NAMALWA (cell line): ENCODE data around the gene TPPP2.

ENCODE experiments used
- DNase-seq: peaks from one replicate; pipeline ENCODE4 v3.0.0-alpha.2; 2015; ENCODE audit warnings: low spot score

Gene TPPP2

DNA sequence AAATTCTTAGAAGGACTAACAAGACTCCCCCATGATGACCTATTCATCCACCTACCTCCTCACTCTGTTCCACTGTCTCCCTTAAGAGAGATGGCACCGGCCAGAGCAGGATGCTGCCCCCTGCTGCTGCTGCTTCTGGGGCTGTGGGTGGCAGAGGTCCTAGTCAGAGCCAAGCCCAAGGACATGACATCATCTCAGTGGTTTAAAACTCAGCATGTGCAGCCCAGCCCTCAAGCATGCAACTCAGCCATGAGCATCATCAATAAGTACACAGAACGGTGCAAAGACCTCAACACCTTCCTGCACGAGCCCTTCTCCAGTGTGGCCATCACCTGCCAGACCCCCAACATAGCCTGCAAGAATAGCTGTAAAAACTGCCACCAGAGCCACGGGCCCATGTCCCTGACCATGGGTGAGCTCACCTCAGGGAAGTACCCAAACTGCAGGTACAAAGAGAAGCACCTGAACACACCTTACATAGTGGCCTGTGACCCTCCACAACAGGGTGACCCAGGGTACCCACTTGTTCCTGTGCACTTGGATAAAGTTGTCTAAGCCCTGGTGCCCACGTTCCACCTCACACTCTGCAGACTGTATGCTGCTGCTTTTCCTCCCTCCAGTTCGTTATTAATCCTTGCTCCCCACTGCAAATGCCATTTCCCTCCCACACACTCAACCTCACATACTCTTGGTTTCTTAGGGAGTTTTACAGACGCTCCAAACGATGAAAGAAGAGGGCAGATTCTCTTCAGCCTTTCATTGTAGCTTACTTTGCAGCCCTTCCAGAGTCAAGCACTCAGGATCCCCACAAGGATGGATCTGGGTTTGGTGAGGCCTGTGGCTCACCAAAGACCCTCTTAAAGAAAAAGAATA is 28.0 kb downstream of the TPPP2 start, which contains the start of gene RNASE8:
Gene RNASE8 (plus strand): TSS at position 20 of the 873 bp plus-strand sequence. CDS start 71 bp downstream, at position 91.
- DNase-seq: peak; percentile 16

GRCh38 chr14:21058903-21059302 is 28.9 kb downstream of the TPPP2 start:
- no peak for DNase-seq

DNA sequence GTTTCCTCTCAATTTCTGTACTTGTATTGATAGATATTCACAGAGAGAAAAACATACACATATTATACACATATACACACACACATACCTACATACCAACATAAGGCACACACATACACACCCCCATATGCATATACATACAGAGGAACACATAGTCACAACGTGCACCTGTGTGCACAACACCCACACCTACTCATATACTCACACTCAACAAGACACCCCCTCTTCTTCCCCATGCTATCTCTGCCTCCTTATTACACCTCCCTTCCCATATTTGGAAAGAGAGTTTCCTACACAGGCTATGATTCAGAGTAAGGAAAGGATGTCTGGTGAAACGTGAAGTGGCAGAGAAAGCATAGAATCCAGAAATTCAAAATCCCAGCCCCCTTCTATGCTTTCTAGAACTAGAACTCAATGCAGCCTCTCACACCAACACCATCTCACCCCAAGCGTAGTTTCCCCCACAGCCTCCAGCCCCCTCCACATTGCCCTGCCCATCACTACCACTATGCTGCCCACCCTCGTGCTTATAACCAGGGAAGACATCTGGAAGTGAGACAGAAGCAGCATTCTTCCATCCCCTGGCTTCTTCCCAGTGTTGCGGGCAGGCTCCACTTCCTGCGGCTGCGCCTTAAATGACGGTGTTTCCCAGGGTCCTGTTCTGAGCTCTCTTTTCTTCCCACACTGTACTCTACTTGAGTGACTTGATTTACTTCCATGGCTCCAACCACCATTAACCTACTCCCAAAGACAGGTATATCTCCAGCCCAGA is 30.0 kb downstream of the TPPP2 start:
- no peak for DNase-seq

DNA sequence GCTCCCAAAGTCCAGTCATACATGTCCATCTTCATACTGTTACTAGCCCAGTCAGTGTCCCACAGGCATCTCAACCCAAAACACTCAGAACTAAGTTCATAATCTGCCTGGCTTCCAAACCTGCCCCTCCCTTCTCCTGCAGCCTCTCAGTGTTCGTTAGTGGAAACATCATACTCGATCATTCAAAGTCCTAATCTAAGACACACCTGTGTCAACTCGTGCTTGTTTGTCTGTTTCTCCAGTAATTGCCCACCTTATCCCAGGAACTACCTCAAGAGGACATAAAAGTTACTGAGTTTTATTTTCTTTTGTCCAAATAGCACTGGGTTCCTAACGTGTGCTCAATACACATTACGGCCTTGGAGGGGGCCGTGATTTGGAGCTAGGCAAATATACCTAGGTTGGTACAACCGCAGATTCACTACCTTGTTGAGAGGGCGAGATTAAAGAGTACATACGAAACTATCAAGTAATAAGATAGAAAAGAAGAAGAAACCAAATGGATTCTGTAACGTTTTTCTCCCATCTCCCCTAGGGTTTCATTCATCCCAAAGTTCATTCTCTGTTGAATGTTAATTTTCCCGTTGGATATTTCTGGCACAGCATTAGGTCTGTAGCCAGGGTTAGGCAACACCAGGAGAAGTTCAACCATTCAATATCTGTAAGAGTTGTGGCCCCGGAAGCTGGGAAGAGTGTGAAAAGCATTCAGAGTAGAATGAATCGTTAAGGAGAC is 30.8 kb downstream of the TPPP2 start:
- no peak for DNase-seq

GRCh38 chr14:21061347-21061668 is 31.3 kb downstream of the TPPP2 start:
- DNase-seq: no peak

DNA sequence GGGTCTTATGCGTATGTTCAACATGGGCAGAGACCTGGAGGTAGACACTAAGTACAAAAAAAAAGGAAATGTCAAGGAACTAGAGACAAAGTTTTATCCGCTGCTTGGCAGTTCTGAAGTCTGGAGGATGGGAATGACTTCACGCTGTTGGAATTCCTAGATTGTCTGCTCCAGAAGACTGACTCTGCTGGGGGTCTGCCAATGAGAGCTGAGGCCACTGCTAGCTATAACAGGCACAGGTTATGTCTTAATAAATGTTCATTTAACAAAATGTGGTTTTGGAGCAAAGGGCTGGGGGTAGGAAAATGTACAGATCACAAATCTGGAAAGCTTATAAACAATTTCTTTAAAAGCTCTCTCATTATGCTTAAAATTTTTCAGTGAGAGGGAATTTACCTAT is 33.5 kb downstream of the TPPP2 start:
- DNase-seq: no peak

GRCh38 chr14:21066882-21067502 is 37.0 kb downstream of the TPPP2 start:
- DNase-seq: peak; percentile 58

DNA sequence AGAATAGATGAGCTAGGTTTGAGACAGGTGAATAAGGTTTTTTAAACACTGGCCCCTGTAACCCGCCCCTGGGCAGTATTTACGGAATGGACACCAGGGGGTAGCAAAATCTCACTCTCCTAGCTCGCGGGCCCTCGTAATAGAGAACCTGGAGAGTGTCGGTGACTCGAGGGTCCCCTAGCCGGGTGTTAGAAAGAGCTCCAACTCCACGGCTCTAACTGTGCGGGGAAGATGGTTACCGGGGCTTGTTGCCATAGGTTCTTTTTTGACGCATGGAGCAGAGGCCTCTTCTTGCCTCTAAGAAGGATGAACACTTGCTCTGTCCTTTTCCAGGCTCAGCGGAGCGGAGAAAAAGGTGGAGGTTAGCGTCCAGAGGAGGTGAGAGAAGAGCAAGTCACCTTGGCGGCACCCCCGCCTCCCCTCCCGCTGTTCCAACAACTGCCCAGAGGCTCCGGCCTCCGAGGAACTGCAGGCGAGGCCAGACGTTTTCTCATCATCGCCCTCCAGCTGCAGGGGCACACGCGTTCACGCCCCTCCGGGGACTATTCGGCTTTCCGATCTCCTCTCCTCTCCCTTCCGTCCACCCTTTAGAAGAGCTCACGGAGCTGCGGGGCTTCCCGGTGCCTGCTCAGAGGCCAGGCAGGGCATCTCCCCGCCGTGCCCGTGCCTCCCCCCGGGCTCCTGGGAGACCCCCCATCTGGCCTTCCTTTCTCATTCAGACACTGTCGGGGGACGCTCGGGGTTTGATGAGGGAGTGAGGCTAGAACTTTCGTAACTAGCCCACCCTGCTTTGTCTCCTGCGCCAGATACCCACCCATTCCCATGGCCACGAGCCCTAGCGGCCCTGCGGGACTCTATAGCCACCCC is 38.7 kb downstream of the TPPP2 start:
- peak; percentile 74 for DNase-seq

DNA sequence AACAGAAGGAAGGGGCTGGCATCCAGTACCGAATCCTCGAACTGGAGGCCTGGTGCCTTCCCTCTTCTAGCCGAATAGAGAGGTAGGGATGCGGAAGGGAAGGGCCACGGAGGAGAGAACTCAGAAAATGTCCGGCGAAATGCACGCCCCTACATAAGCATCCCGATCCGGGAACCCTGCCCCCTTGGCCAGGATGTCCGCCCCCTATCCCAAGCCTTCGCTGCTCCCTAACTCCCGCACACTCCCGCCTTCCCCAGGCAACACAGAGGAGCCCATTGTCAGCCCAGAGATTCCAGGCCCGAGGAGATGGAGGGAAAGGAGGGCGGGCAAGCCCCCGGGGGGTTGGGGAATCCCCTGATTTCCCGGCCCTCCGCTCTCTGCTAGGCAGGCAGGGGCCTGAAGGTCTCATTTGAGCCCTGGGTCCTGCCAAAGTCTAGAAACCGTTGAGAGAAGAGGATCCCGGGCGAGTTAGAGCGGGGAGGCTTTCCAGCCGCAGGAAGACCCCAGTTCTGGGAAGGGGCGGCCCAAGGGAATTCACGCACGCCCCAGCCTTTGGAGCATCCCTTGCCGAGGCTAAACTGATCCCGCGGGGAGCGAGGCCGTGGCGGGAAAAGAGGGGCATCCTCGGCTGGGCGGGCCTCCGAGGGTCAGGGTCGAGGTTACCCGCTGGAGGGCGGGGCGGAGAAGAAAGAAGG is 39.5 kb downstream of the TPPP2 start:
- peak; percentile 23 for DNase-seq

DNA sequence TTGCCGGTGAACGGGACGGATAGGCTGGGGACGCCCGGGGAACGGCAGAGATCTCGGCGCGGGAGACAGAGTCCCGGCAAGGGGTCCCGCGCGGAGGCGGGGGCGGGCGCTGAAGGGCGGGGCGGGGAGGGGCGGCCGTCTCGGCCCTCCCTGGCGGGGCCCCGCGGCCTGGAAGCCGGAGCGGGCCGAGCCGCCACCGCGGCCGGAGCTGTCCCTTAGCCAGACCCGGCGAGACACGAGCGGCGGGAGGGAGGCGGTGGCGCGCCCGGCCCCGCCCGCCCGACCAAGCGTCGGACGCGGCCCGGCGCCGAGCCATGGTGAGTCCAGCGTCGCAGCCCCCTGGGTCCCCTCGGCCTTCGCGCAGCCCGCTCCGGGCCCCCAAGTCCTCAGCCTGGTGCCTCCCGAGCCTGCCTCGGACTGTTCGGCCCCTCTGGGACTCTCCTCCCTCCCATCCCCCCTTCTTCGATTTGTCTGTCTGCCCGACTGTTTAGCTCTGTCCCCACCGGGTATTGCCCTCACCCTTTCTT is 40.1 kb downstream of the TPPP2 start, which contains the start of gene ARHGEF40:
Gene ARHGEF40 (plus strand): TSS at position 222 of the 527 bp plus-strand sequence. CDS start 93 bp downstream, at position 315.
- peak; percentile 17 for DNase-seq

DNA sequence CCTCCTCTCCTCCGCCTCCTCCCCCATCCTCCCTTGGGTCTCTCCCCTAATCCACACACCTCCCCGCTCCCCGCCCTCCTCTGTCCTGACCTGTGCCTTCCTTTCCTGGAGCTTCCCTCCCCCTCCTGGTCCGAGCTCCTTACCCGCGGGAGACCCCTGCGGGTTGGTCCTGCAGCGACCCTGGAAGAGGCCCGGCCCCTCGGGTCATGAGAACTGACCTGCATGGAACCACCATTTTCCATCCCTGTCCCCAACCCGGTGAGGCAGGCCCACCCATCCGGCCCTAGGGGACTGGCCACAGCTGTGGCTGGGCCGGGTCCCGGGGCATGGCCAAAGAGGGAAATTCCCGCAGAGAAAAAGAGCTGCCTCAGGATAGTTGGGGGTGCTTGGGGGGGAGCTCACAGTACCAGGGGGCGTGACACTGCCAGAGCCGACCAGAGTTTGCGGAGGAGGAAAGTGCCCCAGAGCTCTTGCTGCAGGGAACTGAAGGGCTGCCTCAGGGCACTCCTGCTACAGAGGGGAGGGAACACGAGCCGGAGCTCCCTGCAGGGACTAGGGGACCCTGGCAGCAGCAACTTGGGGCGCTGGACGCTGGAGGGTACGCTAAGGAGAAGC is 40.7 kb downstream of the TPPP2 start:
- DNase-seq: no peak

DNA sequence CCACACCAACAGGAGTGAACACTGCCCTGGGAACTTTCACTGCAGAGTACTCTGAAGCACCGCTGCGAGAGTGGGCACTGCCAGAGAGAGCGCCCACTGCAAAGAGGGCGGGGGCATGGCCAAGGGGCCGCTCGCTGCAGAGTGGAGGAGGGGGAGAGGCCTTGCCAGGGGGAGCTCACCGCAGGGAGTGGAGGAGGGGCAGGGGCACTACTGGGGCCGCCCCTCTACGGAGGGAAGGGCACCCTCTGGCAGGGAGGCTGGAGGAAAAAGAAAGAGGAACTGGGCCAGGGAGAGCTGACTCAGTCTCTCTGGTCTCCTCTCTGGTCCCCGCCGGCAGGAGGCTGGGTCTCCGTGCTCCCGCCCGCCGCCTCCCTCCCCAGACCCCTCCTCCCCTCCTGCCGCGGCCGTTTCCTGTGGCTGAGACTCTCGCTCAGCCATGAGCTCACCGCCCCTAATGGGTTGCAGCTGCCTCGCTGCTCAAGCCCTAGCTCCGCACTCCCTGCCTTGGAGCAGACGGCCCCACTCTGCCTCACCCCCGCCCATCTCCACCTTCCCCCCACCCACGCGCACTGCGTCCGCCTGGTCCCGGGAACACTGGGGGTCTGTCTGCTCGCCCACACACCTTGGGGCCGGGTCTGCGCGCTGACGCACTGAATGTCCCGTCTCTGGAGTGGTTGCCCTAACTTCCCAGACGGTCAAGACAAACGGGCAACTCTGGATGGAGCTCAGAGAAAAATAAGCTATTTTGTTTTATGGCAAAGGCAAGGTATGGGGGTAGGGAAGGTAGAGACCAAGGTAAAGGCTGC is 41.4 kb downstream of the TPPP2 start:
- DNase-seq: peak; percentile 80

GRCh38 chr14:21072031-21072473 is 42.0 kb downstream of the TPPP2 start:
- no peak for DNase-seq

GRCh38 chr14:21072781-21073339 is 42.8 kb downstream of the TPPP2 start:
- no peak for DNase-seq

GRCh38 chr14:21073921-21074320 is 43.9 kb downstream of the TPPP2 start:
- no peak for DNase-seq

DNA sequence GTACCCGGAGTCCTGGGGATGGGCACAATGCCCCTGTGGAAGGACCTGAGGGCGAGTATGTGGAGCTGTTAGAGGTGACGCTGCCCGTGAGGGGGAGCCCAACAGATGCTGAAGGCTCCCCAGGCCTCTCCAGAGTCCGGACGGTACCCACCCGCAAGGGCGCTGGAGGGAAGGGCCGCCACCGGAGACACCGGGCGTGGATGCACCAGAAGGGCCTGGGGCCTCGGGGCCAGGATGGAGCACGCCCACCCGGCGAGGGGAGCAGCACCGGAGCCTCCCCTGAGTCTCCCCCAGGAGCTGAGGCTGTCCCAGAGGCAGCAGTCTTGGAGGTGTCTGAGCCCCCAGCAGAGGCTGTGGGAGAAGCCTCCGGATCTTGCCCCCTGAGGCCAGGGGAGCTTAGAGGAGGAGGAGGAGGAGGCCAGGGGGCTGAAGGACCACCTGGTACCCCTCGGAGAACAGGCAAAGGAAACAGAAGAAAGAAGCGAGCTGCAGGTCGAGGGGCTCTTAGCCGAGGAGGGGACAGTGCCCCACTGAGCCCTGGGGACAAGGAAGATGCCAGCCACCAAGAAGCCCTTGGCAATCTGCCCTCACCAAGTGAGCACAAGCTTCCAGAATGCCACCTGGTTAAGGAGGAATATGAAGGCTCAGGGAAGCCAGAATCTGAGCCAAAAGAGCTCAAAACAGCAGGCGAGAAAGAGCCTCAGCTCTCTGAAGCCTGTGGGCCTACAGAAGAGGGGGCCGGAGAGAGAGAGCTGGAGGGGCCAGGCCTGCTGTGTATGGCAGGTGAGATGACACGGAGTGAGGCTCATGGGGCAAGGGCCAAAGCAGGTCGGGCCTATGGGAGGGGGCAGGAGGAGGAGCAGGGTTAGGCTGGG is 44.6 kb downstream of the TPPP2 start:
- DNase-seq: no peak

DNA sequence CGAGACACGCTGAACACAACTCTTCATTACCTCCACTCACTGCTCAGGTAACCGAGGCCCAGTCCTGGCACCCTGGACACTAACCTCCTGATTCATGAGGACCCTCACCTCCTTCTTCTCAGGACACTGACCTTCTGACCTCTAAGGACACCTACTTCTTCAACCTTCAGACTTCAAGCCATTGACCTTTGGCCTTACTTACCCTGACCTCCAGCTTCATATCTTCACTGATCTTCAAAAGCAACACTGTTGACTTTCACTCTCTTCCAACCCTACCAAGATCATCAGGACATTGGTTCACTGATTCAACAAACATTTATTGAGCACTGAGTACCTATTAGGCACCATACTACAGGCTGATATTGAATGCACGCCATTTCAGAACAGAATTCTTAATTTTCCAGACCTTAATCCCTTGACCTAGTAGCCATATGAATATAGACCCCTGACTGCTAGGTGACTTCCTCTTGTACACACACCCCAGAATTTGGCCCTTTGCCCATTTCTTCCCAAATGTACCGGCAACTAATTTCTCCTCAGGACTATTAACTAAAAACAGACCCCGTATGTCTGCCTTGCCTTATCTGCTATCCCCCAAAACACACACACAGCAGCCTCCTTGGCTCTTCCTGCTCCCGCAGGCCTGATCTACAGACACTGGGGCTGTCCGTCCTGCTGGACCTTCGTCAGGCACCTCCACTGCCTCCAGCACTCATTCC is 45.9 kb downstream of the TPPP2 start:
- no peak for DNase-seq
